Ishikawa (cell line): ENCODE results near the gene POLR2J.

Experiments used
- CEBPB ChIP-seq: IDR thresholded peaks from 2 replicates; pipeline ENCODE4 v1.6.1; 2012
- CREB1 ChIP-seq: IDR thresholded peaks from 2 replicates; pipeline ENCODE4 v1.6.1; 2012; ENCODE audit warnings: low read depth
- EGR1 ChIP-seq: IDR thresholded peaks from 2 replicates; pipeline ENCODE4 v1.6.1; 2012
- EP300 ChIP-seq: IDR thresholded peaks from 2 replicates; pipeline ENCODE4 v1.6.1; 2012; ENCODE audit warnings: borderline replicate concordance
- FOXM1 ChIP-seq: IDR thresholded peaks from 2 replicates; pipeline ENCODE4 v1.6.1; 2012; ENCODE audit warnings: low read depth, borderline replicate concordance
- NFIC ChIP-seq: IDR thresholded peaks from 2 replicates; pipeline ENCODE4 v1.6.1; 2012
- RAD21 ChIP-seq: IDR thresholded peaks from 2 replicates; pipeline ENCODE4 v1.6.1; 2012; ENCODE audit warnings: low read depth
- TAF1 ChIP-seq: IDR thresholded peaks from 2 replicates; pipeline ENCODE4 v1.6.1; 2012; ENCODE audit warnings: low read depth, mild to moderate bottlenecking
- TCF12 ChIP-seq: IDR thresholded peaks from 2 replicates; pipeline ENCODE4 v1.6.1; 2012; ENCODE audit warnings: low read depth
- TEAD4 ChIP-seq: IDR thresholded peaks from 2 replicates; pipeline ENCODE4 v1.6.1; 2012
- YY1 ChIP-seq: IDR thresholded peaks from 2 replicates; pipeline ENCODE4 v1.6.1; 2012; ENCODE audit warnings: low read depth
- ZBTB7A ChIP-seq: IDR thresholded peaks from 2 replicates; pipeline ENCODE4 v1.6.1; 2012; ENCODE audit warnings: low read depth
- TF ChIP-seq, protein P1 (sequence below): IDR thresholded peaks from 2 replicates; pipeline ENCODE4 v1.6.1; 2012; ENCODE audit warnings: low read depth, mild to moderate bottlenecking
- TF ChIP-seq, protein P2 (sequence below): IDR thresholded peaks from 2 replicates; pipeline ENCODE4 v1.6.1; 2012
- TF ChIP-seq, protein P3 (sequence below): IDR thresholded peaks from 2 replicates; pipeline ENCODE4 v1.6.1; 2012

POLR2J gene

DNA sequence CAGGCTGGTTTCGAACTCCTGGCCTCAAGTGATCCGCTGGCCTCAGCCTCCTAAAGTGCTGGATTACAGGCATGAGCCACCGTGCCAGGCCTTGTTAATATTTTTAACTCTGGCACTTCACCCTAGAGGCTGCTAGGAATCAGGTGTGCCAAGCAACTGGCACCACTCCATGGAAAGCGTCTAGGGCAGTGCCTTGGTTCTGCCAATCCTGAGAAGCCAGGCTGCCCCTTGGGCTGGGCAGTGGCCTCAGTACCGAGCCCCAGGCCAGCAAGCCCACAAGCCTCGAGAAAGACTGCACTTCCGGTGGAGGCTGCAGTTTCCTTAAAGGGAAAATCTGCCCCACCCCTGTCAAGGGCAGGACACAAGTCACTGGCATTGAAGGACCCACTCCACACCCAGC is 25.4 kb downstream of the POLR2J start:
- TF ChIP-seq RAD21 (no peak), CREB1 (no peak), YY1 (no peak), TEAD4 (no peak), TAF1 (no peak), EP300 (no peak), FOXM1 (no peak)
- TF ChIP-seq, protein P1, sequence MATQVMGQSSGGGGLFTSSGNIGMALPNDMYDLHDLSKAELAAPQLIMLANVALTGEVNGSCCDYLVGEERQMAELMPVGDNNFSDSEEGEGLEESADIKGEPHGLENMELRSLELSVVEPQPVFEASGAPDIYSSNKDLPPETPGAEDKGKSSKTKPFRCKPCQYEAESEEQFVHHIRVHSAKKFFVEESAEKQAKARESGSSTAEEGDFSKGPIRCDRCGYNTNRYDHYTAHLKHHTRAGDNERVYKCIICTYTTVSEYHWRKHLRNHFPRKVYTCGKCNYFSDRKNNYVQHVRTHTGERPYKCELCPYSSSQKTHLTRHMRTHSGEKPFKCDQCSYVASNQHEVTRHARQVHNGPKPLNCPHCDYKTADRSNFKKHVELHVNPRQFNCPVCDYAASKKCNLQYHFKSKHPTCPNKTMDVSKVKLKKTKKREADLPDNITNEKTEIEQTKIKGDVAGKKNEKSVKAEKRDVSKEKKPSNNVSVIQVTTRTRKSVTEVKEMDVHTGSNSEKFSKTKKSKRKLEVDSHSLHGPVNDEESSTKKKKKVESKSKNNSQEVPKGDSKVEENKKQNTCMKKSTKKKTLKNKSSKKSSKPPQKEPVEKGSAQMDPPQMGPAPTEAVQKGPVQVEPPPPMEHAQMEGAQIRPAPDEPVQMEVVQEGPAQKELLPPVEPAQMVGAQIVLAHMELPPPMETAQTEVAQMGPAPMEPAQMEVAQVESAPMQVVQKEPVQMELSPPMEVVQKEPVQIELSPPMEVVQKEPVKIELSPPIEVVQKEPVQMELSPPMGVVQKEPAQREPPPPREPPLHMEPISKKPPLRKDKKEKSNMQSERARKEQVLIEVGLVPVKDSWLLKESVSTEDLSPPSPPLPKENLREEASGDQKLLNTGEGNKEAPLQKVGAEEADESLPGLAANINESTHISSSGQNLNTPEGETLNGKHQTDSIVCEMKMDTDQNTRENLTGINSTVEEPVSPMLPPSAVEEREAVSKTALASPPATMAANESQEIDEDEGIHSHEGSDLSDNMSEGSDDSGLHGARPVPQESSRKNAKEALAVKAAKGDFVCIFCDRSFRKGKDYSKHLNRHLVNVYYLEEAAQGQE = no peak
- TF ChIP-seq, protein P2, sequence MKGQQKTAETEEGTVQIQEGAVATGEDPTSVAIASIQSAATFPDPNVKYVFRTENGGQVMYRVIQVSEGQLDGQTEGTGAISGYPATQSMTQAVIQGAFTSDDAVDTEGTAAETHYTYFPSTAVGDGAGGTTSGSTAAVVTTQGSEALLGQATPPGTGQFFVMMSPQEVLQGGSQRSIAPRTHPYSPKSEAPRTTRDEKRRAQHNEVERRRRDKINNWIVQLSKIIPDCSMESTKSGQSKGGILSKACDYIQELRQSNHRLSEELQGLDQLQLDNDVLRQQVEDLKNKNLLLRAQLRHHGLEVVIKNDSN = no peak

DNA sequence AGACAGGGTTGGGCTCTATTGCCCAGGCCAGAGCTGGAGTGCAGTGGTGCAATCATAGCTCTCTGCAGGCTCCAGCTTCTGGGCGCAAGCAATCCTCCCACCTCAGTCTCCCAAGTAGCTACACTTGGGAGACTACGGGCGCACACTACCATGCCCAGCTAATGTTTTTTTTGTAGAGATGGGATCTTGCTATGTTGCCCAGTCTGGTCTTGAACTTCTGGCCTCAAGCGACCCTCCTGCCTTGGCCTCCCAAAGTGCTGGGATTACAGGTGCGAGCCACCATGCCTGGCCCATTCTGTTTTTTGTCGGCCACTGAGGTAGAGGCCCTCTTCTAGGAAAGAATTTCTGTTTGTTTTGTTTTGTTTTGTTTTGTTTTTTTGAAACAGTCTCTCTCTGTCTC is 26.3 kb downstream of the POLR2J start:
- TF ChIP-seq ZBTB7A (no peak), RAD21 (no peak), TAF1 (no peak), TEAD4 (no peak), CEBPB (no peak), EGR1 (no peak), FOXM1 (no peak), YY1 (no peak), EP300 (no peak)
- TF ChIP-seq, protein P1 = no peak

DNA sequence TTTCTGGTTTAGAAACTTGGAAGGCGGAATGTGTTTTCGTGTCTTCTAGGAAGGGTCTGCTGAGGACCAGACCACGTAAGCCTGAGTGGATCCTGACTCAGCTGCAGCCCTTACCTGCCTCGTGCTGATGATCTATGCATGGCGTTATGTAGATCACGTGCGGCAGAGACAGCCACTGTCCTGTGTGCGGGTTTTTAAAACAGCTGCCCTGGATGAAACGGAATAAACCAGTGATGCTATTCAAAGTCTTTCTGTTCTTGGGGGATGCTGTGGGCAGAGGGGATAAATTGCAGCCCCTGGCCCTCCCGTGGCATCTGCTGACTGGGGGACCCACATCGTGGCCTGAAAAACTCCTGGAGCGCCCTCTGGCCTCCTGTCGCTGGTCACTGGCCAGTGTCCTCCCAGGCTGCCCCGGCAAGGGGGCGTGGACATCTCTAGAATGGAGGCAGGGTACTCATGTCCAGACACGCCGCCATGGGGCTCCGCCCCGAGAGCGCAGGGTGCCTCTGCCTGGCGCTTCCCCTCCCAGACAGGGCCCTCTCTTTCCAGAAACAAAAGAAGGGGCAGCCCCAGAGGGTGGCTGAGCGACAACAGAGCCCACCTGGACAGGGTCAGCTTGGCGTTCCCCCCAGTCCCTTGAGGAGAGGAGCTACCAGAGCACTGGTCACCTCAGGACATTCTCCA is 27.2 kb downstream of the POLR2J start:
- TF ChIP-seq TEAD4 = 0 out of 2 replicates have a peak, but pooled peaks have one; percentile 7
- TF ChIP-seq EGR1 = no peak

DNA sequence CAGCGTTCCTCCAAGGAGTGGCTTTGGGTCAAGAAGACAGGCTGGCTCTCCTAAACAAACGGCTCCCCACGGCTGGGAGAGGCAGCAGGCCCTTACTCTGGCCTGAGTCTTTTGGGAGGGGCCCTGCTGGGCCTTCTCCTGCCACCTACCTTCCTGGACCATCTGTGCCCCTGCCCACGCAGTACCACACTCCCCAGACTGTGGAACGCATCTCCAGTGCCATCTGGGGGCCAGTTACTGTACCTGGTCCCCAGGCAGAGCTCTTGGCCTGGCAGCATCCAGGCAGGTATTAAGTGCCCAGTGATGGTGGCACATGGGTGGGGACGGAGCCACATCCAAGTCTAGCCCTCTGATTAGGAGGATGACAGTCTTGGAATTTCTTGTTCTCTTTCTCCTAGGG is 28.5 kb downstream of the POLR2J start:
- TF ChIP-seq TAF1 (no peak), NFIC (no peak), TEAD4 (no peak), EP300 (no peak), RAD21 (peak; percentile 50), ZBTB7A (no peak), EGR1 (no peak)
- TF ChIP-seq, protein P2 = no peak
- TF ChIP-seq, protein P3, sequence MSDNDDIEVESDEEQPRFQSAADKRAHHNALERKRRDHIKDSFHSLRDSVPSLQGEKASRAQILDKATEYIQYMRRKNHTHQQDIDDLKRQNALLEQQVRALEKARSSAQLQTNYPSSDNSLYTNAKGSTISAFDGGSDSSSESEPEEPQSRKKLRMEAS = no peak

DNA sequence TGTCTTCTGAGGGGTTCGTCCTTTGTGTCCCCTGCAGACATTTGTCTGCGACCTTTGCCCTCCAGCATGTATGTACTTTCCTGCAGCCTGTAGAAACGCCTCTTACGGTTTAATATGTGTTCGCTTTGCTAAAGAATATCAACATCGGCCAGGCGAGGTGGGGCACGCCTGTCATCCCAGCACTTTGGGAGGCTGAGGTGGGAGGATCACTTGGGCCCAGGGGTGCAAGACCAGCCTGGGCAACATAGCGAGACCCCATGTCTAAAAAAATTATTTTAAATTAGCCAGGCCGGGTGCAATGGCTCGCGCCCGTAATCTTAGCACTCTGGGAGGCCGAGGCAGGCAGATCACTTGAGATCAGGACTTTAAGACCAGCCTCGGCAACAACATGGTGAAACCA is 29.6 kb downstream of the POLR2J start:
- TF ChIP-seq, protein P1 = no peak
- TF ChIP-seq TCF12 = no peak
- TF ChIP-seq, protein P2 = no peak
